HK-2 (cell line): ENCODE results near the gene TMEM156.
"Not testable (repeated sequence)": the region's sequence is repeated elsewhere in the genome, so short reads cannot be mapped to it uniquely, and the experiment has no call there.

Source experiments
- DNase-seq: peaks from one replicate; pipeline ENCODE4 v3.0.0-alpha.2; 2018; ENCODE audit not compliant: unreplicated experiment

The TMEM156 gene

DNA sequence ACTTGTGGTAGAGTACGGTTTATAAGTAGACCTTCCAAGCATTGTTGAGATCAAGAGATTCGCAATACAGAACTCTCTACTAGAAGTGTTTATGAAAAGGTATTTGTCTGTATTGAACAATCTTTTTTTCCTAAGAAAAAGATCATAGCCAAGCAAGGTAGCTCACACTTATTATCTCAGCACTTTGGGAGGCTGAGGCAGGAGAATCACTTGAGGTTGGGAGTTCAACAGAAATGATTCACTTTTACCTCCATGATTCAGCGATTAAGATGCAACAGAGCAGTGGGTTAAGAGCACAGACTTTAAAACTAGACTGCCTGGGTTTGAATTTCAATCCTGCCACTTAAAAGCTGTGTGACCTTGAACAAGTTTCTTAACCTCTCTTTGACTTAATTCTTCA, 74.3 kb downstream of the TMEM156 start:
- DNase-seq = no peak

DNA sequence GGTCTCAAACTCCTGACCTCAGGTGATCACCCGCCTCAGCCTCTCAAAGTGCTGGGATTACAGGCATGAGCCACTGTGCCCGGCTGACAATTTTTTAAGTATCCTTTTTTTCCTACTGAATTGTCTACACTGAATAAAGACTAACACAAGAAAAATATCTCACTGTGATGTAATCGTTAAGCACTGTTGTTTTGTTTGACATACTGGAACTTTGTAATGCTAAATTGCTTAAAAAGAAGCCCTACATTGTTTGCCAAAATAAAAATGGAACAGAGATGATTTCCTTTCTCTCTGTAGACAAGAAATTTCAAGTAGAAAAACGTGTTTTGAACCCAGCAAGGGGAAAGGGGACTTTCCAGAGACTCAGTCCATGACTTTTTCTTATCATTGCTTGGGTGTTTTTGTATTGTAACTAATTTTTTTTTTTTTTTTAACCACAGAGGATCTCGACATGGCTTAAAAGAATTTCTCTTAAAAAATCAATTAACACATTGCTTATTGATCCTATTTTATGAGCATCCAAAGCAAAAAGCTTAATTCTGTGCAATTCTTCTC, 74.9 kb downstream of the TMEM156 start:
- no peak for DNase-seq

DNA sequence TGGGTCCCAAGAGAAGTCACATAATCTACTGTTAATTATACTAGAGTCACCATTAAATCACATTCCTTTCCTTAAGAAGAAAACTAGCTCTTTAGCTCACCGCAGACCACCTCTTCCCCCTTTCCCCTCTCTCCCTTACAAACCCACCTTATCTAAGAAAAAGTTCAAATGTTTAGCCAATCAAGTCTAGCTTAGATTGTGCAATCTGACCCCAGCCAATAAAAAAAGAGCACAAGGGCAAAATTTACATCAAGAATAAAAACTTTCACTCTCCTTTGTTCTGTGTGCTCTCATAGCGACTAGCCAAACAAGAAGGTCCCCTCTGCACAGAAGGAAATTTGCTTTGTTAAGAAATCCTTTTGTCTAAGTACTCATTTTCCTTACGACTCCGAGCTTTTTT, 76.3 kb downstream of the TMEM156 start:
- DNase-seq = no peak

DNA sequence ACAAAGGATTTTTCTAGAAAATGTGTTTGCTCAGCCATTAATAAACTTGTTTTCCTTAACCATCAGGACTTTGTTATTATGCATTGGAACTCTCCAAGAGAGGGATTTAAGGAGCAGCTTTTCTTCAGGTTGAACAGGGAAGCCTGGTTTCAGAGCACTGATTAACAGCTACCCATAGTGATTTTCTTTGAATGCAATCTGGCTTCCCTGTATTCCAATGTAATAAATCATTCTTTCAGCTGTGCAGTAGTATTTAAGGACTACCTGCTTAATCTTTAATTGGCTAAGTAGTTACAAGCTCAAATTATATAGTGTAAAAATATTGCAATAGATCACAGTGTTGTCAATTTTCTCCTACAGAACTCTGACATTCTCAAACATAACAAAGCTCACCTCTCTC, 77.5 kb downstream of the TMEM156 start:
- DNase-seq = no peak

DNA sequence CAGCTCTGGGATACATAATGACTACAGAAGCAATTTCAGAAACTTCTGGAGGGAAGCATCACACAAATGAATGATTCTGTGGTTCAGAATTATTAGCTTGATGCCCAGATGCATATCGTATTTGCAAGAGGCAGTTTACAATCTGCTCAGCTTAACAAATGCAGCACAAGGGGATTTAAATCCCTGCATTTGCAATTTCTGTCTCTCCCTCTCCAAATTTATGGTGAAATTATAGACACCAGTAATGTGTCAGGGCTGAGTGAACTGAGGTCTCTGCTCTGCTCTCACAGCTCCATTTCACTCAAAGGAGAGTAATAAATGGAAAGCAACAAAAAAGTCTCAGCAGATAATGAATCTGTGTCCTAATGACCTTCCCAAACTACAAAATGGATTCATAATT, 80.2 kb downstream of the TMEM156 start:
- no peak for DNase-seq

DNA sequence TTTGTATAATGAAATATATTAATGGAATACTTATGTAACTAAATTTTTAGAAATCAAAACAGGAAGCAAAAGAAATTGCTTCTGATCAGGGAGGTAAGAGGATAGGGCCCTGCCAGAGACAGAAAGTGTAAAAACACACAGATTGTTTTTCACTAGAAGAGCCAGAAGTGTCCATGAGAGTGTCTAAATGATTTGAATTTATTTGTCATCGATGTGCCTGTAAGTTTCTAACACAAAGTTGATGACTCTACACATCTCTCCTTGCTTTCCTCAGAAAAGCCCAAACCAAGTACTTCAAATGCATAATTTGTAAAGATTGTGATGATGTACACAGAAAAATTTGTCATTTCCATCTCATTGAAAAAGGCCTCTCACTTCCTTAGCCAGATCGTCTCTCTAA, 80.6 kb downstream of the TMEM156 start:
- DNase-seq = no peak

- DNase-seq = no peak
These were observed 81.5 kb downstream of the TMEM156 start for GRCh38 chr4:38950734-38951133.

DNA sequence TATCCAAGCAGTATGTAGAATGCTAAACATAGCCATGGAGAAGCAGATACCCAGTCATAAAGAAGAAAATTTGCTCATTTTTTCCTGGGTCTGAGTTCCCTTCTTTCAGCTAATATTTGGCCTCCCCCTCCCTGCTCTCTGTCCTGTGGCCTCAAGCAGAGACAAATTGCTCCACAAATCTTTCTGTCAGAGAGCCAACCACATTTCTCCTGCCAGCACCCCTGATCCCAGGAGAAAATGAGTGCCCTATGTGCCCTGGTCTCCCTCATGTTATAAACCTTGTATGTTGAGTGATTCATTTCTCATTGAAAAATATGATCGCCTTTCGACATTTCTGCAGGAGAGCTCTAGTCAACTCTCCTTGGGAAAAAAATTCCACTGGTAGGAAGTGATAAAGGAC, 82.0 kb downstream of the TMEM156 start:
- DNase-seq = no peak

DNA sequence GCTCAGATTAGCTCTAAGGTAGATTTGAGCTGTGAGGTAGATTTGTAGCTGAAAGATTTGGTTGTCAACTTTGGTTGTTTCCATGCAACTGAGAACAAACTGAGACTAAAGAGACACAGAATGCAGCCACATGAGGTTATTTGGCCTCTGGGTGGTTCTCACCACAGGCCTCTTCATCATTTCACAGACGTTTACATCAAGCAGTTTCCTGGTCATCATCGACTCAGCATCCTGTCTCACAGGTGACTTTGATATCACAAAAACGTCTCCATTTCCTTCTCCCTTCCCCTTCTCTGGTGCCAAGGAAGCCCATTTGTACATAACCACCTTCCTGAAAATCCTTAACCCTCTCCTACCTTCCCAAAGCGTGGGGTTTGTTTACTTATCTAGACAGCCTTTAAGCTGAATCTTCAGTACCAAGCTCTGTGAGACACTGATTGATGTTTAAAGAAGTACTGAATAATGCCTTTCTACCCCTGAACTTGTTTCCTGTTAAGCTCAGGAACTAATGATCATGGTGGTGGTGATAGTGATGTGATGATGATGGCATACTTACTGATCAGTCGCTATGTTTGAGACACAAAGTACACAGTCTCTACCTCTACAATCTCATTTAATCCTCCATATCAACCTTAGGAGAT, 82.7 kb downstream of the TMEM156 start:
- DNase-seq = peak; percentile 22

DNA sequence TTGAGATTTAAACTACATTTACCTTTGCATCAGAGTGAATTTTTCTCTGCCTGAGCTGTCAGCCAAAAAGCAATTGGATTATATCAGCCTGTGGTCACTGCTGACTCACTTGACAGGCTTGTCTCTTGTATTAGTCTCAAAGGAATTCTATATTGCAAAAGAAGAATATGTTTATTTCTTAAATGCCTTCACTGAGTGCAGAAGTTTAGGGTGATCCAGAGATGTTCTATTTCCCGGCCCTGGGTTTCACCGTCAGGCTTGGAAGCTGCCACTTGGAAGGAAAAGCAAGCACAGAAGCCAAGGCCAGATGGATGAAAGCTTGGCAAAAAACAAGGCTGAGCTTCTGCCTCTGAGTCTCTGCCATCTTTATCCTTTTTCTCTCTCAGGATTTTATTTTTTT, 83.7 kb downstream of the TMEM156 start:
- peak; percentile 25 for DNase-seq

DNA sequence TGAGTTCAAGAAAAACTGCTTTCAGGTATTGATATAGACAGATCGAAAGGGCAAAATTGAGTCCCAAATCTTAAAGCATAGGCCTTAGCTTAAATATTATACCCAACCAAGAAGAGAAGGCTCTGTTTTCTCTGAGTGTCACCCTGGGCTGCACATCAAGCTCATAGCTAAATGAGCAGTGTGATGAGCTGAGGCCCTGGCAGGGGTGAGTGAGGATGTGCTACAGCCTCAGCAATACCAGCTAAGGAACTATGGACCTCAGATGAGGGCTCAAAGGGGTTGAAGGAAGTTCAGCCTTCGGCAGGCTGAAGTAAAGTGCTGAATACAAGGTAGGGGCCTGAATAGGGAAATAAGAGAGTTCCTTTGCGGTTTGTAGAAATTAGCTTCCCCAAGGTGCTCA, 85.3 kb downstream of the TMEM156 start:
- DNase-seq = no peak

DNA sequence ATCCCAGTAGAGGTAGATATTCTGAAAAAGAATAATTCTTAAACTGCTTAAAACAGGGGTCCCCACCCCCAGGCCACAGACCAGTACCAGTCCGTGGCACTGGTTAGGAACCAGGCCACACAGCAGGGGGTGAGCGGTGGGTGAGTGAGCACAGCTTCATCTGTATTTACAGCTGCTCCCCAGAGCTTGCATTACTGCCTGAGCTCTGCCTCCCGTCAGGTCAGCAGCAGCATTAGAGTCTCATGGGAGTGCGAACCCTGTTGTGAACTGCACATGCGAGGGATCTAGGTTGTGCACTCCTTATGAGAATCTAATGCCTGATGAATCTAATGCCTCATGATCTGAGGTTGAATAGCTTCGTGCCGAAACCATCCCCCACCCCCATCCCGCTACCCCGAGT, 87.8 kb downstream of the TMEM156 start:
- DNase-seq = no peak

- no peak for DNase-seq
These were observed 88.9 kb downstream of the TMEM156 start for GRCh38 chr4:38943343-38943742.

GRCh38 chr4:38941906-38942305, 90.3 kb downstream of the TMEM156 start:
- DNase-seq = not testable (repeated sequence)

GRCh38 chr4:38940476-38940875, 91.7 kb downstream of the TMEM156 start:
- DNase-seq = no peak

DNA sequence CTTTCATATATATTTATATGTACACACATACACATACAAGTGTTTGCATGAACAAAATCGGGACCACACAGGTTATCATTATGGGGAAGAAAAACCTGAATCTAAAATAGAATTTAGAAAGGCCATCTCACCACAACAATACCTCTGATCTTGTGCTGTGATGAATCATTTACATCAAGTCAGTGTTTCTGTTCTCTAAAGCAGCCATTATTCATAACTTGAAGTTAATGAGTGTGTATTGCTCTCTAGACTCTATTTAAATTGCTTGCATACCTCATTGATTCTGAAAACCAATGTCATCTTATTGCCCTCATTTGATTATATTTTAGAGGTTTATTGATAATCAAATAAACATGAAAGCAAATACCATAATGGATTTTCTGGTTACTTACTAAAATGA, 93.0 kb downstream of the TMEM156 start:
- DNase-seq = no peak

- no peak for DNase-seq
These were observed 96.7 kb downstream of the TMEM156 start for GRCh38 chr4:38935391-38936073.

DNA sequence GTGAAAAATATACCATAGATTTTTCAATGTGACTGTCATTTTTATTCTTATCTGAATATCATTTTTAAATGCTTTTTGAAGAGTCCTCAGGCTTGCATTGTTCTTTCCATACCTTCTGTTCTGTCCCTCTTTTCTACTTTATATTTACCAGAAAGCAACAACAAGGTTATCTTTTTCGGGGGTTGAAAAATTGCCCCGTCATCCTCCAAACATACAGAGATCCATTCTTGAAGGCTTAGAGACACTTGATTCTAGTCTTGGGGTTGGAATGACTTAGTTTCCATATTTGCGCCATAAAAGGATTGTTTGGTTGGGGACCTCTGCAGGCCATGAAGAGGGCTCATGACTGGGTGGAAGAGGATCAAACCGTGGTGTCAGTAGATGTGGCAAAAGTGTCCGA, 101.1 kb downstream of the TMEM156 start:
- DNase-seq = no peak

DNA sequence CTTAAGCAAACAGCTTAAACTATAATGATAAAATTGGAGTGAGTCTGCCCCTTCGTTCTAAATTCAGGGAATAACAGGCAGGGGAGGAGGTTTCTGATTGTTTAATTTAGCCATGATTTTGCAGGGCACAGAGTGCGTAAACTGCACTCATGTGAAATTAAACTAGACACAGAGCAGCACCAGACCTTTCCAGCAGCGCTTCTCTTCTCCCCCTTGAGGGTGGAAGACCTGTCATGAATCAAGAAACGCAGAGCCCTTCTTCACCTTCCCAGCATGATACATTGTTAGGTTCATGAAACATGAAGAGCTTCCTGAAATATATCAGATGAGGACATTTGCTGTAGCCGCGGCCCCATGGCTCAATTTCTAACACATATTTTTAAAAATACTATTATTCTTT, 101.5 kb downstream of the TMEM156 start:
- DNase-seq = no peak

DNA sequence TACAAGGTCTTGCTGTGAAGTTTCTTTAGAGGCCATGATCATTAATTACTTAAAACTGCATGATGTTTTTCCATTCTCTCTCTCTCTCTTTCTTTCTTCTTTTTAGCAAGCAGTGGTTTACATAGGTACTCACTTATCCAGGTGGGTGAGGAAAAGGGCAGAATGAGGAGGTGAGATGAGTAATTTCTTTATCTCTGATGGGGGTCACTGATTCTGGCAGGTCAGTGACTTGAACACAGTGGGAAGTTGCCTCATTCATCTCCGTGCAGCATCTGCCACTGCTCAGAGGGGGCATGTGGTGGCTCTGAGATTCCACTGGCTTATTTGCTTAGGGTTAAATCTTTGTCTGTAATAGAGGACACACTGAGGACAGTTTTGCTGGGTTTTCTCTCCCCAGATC, 102.0 kb downstream of the TMEM156 start:
- DNase-seq = no peak

- DNase-seq = no peak
These were observed 103.2 kb downstream of the TMEM156 start for GRCh38 chr4:38928974-38929373.

DNA sequence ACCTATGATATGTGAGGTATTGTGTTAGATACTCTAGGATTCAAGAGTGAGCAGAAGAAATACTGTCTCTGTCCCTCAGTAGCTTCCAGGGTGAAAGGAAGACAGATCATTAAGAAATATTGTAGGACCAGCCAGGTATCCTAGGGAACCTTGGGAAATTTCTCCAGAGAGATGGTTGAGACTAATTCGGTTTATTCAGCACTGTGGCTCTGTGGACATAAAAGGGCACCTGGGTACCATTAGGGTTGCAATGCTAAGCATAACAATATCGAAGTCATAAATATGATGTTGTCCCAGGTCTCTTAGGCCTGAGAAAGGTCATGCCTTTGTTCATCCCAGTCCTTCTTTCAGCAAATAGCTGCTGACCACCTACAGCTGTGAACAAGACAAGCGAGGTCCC, 103.6 kb downstream of the TMEM156 start:
- DNase-seq = no peak

DNA sequence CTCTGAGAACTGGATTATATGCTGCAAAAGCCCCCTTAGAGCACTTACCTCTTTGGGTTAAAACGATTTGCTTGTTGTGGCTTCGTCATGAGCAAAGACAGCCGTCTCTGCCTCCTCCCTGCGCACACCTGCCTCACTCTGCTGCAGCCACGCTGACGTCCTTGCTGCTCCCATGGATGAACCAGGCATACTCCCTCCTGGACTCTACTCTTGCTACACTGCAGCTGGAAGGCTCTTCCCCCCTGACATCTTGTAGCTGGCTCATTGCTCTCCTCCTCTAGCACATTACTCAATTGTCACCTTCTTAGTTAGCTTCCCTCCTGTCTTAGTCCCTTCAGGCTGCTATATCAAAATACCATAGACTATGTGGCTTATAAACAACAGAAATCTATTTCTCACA, 105.3 kb downstream of the TMEM156 start:
- no peak for DNase-seq
